GM12873 (cell line): Measurements from ENCODE around the gene IL23A.

Source experiments
- CTCF ChIP-seq: IDR thresholded peaks from 2 replicates; pipeline ENCODE4 v1.5.1; 2012; ENCODE audit warnings: low read depth, mild to moderate bottlenecking, moderate library complexity, low read length, control low read depth; ENCODE audit not compliant: insufficient read depth; ENCODE audit errors: missing control alignments

IL23A gene

GRCh38 chr12:56332512-56333196 is 6.0 kb upstream of the IL23A start:
- no peak for TF ChIP-seq CTCF

GRCh38 chr12:56333197-56333678 is 5.4 kb upstream of the IL23A start:
- TF ChIP-seq CTCF: no peak

GRCh38 chr12:56333679-56334489 is 4.8 kb upstream of the IL23A start, which contains the start of gene PAN2:
Gene PAN2, minus strand, starts transcription at chr12:56334000. Its CDS starts 906 bp downstream, at chr12:56333094.
- TF ChIP-seq CTCF: peak; percentile 72

GRCh38 chr12:56334490-56334793 is 4.2 kb upstream of the IL23A start:
- no peak for TF ChIP-seq CTCF

- TF ChIP-seq CTCF: no peak
Observed at GRCh38 chr12:56336361-56337167, 2.1 kb upstream of the IL23A start.

GRCh38 chr12:56337753-56338251 is 882 bp upstream of the IL23A start:
- TF ChIP-seq CTCF: no peak

GRCh38 chr12:56339158-56339422 is 406 bp downstream of the IL23A start:
- no peak for TF ChIP-seq CTCF
